Measurements from ENCODE around the gene GRAMD1A.
"Not testable (repeated sequence)": the region's sequence is repeated elsewhere in the genome, so short reads cannot be mapped to it uniquely, and the experiment has no call there.

Gene GRAMD1A

DNA sequence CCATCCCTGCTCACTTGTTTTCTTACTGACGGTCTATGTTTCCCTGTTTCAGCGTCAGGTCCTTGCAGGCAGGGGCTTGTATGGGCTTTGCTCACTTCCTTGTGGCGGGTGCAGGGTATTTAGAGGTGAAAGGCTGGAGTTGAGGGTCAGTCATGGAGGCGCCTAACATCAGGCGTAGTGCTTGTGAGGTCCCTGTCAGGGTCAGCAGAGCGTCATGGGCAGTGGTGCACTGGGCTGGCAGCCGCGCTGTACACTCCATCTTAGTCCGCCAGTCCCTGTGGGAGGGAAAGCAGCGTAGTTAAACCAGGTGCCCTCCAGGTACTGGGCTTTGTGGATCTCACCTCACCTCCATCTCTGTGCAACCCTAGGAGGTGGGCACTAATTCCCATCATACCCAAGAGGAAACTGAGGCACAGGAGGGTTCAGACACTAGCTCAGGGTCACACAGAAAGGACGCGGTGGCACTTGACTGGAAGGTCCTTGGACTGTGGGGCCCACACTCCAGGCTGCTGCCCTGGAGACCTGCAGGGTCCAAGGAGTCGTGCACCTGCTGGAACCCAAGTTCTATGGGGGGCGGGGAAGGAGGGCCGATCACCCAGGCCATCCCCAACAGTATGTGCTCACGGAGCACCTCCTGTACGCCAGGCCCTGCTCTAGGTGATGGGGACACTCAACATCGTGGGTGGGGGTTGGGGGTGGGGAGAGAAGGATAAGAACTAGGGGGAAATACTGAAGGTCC is 4.6 kb downstream of the GRAMD1A start:
- no peak for DNase-seq

DNA sequence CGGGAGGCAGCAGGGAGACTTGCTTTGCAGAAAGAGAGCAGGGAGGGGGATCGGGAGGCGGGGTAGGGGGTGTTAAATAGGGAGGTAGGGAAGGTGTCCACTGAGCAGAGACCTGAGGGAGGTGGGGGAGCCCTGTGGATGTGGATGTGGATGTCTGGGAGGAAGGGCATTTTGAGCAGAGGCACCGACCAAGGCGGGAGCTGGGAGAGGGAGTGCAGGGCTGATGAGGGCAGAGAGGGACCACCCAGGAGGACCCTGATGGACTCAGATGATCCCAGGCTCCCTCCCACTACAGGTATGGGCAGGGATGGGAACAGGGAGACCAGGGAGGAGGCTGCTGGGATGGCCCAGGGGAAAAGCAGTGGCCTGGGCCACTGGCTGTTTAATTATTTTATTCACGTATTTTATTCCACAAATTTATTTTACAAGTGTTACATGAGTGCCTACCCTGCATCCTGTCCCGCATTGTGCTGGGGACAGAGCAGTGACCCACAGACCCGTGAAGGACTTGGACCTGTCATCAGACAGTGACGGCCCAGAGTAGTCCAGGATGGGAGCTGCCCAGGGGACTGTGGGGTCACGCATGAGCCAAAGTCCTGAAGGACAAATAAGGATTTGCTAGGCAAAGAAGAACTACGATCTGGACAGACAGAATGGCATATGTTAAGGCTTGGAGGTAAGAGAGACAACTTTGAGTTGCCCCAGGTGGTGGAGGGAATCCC is 5.3 kb downstream of the GRAMD1A start:
- DNase-seq = no peak

DNA sequence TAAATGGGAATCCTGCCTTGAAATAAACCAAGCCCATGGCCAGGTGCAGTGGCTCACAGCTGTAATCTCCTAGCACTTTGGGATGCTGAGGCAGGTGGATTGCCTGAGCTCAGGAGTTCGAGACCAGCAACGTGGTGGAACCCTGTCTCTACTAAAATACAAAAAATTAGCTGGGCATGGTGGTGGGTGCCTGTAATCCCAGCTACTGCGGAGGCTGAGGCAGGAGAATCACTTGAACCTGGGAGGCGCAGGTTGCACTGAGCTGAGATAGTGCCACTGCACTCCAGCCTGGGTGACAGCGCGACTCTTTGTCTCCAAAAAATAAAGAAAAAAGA is 5.9 kb downstream of the GRAMD1A start:
- not testable (repeated sequence) for DNase-seq

DNA sequence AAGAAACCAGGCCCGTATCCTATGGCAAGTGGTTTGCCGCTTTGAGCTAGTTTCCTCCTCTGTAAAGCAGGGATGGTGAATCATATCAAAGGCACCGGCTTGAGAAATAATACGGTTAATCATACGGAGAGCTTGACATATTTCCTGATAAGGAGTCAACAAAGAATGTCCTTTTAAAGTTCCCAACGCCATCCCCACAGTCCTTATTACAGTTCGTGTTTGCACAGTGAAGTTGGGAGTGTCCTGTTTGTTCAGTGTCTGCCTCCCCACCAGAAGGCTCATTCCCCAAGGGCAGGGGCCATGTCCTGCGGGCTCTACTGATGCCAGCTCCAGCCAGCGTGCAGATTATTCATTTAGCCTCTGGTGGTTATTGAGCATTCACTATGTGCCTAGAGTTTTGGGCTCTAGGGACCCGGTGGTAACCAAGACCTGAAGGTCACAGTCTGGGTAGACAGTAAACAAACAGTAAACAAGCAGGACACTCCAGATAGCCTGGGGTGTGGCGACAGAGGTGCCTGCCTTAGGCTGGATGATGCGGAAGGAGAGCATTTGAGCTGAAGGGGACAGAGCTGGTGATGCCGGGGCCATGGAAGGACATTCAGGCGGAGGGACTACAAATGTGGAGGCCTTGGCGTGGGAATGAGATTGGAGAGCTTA is 6.3 kb downstream of the GRAMD1A start:
- no peak for DNase-seq

DNA sequence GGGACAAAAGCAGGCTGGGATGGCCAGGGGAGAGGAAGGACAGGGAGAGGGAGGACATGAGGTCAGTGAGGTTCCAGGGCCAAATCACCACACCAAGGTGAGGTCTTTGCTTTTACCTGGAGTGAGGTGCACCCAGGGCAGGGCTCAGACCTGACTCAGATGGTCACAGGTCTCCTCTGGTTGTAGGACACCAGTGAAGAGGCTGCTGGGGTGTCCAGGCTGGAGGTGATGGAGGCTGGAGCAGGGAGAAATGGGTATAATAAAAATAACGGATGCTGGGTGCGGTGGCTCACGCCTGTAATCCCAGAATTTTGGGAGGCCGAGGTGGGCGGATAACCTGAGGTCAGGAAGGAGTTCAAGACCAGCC is 6.9 kb downstream of the GRAMD1A start:
- no peak for DNase-seq

DNA sequence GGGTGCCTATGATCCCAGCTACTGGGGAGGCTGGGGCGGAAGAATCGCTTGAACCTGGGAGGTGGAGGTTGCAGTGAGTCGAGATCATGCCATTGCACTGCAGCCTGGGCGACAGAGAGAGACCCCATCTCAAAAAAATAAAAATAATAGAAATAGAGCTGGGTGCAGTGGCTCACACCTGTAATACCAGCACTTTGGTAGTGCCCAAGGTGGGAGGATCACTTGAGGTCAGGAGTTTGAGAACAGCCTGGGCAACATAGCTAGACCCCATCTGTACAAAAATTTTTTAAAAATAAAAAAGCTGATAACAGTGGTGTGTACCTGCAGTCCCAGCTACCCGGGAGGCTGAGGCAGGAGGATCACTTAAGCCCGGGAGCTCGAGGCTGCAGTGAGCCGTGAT is 7.3 kb downstream of the GRAMD1A start:
- not testable (repeated sequence) for DNase-seq

DNA sequence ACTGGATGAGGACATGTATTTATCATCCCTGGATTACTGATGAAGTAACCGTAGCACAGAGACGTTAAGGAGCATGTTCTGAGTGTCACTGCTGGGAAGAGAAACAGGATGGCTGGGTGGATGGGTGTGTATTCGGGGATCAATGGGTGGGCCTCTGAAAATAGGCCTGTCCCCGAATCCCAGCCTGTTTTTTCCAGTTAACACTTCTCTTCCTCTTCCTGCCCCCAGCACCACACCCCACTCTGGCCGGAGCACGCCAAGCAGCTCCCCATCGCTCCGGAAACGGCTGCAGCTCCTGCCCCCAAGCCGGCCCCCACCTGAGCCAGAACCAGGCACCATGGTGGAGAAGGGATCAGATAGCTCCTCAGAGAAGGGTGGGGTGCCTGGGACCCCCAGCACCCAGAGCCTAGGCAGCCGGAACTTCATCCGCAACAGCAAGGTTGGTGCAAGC is 8.8 kb downstream of the GRAMD1A start:
- DNase-seq = no peak

DNA sequence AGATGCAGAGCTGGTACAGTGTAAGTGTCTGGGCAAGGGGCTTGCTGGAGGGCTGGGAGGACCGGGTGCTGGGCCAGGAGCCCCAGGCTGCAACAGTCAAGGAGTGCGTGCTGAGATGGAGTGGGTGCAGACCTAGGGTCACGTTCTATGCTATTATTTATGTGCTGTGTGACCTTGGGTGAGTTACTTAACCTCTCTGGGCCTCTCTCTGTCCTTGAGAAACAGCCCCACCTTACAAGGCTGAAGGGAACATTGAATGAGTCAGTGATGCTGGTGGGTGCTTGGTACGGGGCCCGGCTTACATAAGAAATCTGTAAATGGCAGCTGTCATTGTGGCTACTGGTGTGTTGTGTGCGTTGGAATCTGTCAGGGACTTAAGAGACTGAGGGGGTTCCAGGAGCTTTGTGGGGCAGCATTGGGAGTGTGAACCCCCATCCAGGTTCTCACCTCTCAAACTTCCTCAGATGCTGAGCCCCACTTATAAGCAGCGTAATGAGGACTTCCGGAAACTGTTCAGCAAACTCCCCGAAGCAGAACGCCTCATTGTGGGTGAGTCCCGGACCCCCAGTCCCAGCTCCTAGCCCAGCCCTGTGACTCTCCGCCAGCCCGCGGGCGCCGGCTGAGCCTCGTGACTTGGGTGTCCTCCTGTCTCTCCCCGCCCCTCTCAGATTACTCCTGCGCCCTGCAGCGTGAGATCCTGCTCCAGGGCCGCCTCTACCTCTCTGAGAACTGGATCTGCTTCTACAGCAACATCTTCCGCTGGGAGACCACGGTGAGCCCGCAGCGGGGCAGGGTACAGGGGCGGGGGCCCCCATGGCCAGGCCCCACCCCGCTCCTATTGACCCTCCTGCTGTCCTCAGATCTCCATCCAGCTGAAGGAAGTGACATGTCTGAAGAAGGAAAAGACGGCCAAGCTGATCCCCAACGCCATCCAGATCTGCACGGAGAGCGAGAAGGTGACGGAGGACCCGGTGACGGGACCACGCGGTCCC is 9.6 kb downstream of the GRAMD1A start:
- no peak for DNase-seq

DNA sequence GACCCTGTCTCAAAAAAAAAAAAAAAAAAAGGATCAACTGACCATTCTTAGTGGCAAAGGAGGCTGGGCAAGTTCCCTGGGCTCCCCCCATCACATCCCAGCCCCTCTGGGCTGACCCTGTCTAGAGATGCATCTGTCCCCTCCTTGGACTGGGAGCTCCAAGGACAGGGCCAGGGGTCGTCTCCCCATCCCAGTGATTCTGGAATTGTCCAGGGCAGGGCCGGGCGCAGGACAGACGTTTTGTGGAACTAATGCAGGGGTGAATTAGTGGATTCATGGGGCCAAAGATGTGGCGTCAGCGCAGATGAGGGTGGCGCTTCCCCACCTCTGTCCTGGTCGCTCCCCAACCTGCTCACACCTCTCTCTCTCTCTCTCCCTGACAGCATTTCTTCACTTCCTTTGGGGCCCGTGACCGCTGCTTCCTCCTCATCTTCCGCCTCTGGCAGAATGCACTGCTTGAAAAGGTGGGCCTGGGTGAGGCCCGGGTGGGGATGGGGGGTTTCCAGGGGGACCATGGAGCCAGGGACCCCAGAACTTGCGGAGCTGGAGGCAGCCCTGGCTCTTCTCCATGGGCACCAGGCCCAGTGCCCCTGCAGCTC is 11.1 kb downstream of the GRAMD1A start:
- no peak for DNase-seq

DNA sequence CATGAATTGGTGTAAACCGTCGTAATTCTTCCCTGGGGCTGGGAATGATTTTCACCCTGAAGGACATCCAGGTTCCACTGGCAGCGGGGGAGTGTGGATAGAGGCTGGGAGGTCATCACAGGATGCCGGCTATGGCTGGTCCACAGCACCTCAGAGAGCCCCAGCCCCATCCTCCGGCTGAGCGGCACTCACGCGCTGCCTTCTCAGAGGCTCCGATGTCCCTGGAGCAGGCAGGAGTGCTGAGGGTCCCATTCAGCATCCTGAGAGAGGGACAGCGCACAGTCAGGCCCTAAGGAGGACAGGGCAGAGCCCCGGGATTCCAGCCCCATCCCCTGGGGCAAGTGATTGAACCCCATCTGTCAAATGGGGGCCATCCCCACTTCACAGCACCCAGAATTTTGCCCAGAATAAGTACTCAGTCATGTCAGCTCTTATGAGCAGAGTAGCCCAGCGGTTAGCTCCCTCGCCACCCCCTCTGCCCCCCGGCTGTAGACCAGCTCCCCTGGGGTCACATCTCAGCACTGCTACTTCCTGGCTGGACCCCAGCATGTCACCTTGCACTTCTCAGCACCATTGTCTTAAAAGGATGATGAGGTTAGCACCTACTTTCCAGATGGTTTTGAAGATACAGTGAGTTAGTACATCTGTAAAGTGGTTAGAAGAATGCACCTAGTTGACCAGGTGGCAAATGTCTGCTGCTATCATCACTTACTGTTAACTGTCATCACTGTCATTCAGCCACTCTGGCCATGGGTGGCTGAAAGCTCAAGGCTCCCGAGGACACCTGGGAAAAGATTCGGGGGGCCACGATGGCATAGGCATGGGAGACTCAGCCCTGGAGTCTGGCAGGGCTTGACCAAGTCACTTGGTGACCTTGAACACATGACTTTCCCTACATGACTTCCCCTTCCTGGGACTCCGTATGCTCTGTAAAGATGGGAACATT is 11.9 kb downstream of the GRAMD1A start:
- no peak for DNase-seq

DNA sequence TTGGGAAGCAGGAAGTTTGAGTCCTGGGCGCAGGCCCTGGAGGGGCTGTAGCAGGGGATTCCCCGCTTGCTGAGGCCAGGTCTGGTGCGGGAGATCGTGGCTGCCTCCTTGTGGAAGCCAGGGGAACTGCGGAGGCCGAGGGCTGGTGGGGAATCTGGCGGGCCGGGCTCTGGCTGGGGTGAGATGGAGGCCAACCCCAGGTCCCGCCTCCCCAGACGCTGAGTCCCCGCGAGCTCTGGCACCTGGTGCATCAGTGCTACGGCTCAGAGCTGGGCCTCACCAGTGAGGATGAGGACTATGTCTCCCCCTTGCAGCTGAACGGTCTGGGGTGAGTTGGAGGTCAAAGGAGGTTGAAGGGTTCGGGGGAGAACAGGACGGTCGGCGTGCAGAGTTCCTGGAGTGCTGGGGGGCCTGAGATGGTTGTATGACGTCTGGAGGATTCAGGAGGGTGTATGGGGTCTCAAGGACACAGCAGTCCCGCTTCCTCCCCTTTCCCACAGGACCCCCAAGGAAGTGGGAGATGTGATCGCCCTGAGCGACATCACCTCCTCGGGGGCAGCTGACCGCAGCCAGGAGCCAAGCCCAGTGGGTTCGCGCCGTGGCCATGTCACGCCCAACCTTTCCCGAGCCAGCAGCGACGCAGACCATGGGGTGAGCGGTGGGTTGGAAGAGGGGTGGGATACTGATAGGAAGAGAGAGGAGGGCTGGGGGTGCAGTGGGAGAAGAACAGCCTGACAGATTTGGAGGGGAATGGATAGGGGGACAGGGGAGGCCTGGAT is 13.1 kb downstream of the GRAMD1A start:
- peak; percentile 92 for DNase-seq

DNA sequence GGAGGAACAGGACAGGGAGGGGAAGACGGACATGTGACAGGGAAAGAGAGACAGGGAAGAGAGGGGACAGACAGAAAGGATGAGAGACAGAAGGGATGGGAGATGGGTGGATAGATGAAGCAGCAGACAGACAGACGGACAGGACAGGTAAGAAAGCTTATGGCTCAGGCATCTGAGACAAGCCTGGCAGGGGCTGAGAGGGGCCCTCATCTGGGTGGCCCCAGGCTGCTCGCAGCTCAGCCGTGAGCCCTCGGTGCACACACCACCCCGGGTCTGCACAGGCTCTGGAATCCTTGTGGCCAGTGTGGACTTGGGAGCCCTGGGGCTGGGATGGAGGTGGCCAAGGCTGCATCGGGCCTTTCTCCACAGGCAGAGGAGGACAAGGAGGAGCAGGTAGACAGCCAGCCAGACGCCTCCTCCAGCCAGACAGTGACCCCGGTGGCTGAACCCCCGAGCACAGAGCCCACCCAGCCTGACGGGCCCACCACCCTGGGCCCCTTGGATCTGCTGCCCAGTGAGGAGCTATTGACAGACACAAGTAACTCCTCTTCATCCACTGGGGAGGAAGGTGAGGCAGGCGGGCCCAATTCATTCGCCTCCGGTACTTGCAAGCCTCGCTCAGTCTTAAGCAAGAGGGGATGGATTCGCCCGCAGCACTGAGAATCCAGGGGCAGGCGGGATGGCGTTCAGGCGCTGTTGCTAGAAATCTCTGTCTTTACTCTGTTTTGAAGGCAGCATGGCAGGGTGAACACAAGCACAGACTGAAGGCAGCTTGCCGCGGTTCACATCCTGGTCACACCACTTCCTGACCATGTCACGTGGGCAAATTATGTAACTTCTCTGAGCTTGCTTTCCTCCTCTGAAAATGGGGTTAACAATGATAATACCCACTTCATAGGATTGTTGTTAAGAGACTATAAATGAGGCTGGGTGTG is 14.0 kb downstream of the GRAMD1A start:
- peak; percentile 86 for DNase-seq

DNA sequence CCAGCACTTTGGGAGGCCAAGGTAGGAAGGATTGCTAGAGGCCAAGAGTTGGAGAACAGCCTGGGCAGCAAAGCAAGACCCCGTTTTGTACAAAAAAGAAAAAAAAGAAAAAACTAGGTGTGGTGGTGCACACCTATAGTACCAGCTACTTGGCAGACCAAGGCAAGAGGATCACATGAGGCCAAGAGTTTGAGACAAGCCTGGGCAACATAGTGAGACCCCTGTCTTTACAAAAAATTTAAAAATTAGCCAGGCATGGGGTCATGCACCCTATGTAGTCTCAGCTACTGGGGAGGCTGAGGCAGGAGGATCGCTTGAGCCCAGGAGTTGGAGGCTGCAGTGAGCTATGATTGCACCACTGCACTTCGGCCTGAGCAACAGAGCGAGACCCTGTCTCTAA is 14.7 kb downstream of the GRAMD1A start:
- not testable (repeated sequence) for DNase-seq

DNA sequence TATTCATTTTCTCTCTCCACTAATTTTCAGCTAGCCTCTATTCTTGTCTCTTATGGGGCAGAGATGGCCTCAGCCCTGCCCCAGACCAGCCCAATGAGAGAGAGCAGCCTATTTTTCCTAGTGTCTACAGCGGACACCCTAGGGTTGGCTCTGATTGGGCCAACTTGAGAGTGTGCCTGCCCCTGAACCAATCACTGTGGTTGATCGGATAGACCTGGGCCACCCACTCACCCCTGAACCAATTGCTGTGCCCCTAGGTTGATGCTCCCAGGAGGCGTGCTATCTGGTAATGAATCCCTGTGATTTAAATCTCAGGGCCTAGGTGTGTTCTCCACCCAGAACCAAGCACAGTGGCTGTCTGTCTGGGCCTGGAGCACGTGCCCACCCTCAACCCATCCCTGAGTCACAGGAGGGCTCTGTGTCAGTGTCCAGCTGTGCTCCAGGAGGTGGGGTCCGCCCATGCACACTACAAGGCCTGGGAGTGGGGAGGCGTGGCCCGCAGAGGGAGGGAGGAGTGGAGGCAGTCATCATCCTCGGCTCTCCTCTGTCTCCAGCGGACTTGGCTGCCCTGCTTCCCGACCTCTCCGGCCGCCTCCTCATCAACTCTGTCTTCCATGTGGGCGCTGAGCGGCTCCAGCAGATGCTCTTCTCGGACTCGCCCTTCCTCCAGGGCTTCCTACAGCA is 15.3 kb downstream of the GRAMD1A start:
- DNase-seq = no peak

DNA sequence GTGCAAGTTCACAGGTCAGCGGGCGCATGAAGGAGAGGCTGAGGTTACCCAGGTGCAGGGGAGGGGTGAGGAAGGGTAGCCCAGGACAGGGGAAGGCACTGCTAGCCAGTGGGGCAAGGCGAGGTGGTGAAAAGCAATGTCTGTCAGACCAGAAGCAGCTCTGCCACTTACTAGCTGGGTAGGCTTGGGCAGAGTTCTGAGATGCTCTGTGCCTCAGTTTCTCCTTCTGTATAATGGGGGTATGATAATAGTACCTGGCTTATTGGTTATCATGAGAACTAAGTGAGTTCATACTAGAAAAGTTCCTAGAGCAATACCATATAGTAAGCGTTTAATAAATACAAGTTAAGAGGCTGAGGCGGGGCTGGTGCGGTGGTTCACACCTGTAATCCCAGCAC is 15.8 kb downstream of the GRAMD1A start:
- no peak for DNase-seq

DNA sequence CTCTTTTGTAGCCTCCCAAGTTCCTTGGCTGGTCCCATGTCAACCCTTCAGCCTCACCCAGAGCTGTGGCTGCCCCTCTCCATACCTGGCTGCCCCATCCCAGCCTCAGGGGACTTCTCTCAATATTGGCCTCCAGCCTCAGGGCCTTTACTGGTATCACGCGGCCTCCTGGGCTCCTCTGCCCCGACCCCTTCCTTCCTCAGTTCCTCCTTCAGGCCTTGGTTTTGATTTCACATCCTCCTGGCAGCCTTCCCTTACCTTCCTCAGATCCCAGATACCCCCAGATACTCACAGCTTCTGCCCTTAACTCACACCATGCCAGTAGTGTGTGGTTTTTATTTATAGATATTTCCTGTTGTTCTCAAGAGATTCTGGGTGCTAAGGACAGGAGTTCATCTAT is 17.4 kb downstream of the GRAMD1A start:
- no peak for DNase-seq

DNA sequence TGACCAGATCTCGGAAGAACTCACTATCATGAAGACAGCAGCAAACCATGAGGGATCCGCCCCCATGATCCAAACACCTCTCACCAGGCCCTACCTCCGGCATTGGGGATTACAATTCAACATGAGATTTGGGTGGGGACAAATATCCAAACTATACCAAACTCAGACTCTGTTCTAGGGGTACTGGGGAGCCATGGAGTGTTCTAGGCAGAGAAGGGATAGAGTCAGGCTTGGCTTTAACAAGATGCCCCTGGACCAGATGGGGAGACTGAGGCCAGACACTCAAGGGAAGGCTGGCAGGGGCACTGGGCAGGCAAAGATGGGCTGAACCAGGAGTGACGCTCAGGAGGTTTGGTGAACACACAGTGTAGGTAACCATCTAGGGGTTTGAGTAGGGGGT is 18.3 kb downstream of the GRAMD1A start:
- no peak for DNase-seq

DNA sequence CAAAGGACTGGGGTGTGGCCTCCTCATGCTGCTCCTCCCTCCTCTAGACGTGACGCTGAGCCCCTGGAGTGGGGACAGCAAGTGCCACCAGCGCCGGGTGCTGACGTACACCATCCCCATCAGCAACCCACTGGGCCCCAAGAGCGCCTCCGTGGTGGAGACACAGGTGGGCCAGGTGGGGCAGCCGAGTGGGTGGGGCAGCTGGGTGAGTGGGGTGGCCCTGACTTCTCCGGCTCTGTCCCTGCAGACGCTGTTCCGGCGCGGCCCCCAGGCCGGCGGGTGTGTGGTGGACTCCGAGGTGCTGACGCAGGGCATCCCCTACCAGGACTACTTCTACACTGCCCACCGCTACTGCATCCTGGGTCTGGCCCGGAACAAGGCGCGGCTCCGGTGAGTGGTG is 19.0 kb downstream of the GRAMD1A start:
- no peak for DNase-seq

DNA sequence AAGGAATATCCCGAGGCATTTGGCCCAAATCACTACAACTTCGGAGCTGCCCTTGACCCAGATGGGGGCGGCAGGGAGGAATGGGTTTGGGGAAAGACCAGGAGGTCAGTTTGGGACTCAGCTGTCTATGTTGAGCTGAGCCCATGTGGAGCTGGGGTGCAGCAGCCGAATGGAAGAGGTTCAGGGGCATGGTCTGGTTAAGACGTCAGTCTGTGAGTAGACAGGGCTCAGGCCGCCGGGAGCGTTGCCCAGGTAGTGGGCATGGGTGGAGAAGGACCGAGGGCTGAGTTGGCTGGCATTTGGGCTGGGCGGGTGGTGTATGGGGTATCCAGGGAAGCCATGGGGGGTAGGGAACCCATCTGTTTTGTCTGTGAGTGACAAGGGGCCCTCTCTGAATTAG is 20.9 kb downstream of the GRAMD1A start:
- DNase-seq = no peak

Measured in activated effector memory CD4-positive, alpha-beta T cell treated with anti-CD3 and anti-CD28 coated beads, Interleukin-2, amount 50 U/mL, for 16 hours (primary cell).